WERI-Rb-1 (cell line): Measurements from ENCODE around the gene USF1.
"Not testable (repeated sequence)": the region's sequence is repeated elsewhere in the genome, so short reads cannot be mapped to it uniquely, and the experiment has no call there.

Experiments
- DNase-seq: peaks from one replicate; pipeline ENCODE4 v3.0.0-alpha.2; 2020
- H3K27ac ChIP-seq: fragments of 250-450 bp; sonication (Bioruptor Pico); 2 replicates; pipeline ENCODE4 v1.5.1; 2020; ENCODE audit warnings: mild to moderate bottlenecking, moderate library complexity
- H3K27me3 ChIP-seq: fragments of 250-450 bp; sonication (Bioruptor Pico); 2 replicates; pipeline ENCODE4 v1.5.1; 2021; ENCODE audit warnings: mild to moderate bottlenecking, low read depth, moderate library complexity; ENCODE audit not compliant: insufficient read depth, severe bottlenecking
- H3K36me3 ChIP-seq: fragments of 250-450 bp; sonication (Bioruptor Pico); 2 replicates; pipeline ENCODE4 v1.5.1; 2020; ENCODE audit warnings: mild to moderate bottlenecking, moderate library complexity
- H3K4me3 ChIP-seq: 2 replicates; pipeline ENCODE4 v1.5.1; 2011; ENCODE audit warnings: low read depth, mild to moderate bottlenecking, control low read depth, low read length
- H3K9me3 ChIP-seq: fragments of 250-450 bp; sonication (Bioruptor Pico); 2 replicates; pipeline ENCODE4 v1.5.1; 2021; ENCODE audit warnings: mild to moderate bottlenecking, moderate library complexity; ENCODE audit not compliant: severe bottlenecking
- TF ChIP-seq, protein P1 (sequence below): IDR thresholded peaks from 2 replicates; pipeline ENCODE4 v1.5.1; 2011; ENCODE audit warnings: low read depth, mild to moderate bottlenecking, control low read depth, inconsistent platforms, low read length

Gene USF1

GRCh38 chr1:161069731-161070270, 24.0 kb upstream of the USF1 start, which contains the start of gene ARHGAP30:
TSS of gene ARHGAP30 (minus strand) at chr1:161069891. CDS start at chr1:161069624, 267 bp downstream.
- no peaks in the 10 kb centered on the region for H3K9me3 ChIP-seq
- no peak for DNase-seq
- no peaks in the 10 kb centered on the region for H3K36me3 ChIP-seq
- H3K4me3 ChIP-seq, result no peak within 1 kb of the TSS
- no peaks in the 10 kb centered on the region for H3K27me3 ChIP-seq
- no peak within 1 kb of the TSS for H3K27ac ChIP-seq
- TF ChIP-seq, protein P1, sequence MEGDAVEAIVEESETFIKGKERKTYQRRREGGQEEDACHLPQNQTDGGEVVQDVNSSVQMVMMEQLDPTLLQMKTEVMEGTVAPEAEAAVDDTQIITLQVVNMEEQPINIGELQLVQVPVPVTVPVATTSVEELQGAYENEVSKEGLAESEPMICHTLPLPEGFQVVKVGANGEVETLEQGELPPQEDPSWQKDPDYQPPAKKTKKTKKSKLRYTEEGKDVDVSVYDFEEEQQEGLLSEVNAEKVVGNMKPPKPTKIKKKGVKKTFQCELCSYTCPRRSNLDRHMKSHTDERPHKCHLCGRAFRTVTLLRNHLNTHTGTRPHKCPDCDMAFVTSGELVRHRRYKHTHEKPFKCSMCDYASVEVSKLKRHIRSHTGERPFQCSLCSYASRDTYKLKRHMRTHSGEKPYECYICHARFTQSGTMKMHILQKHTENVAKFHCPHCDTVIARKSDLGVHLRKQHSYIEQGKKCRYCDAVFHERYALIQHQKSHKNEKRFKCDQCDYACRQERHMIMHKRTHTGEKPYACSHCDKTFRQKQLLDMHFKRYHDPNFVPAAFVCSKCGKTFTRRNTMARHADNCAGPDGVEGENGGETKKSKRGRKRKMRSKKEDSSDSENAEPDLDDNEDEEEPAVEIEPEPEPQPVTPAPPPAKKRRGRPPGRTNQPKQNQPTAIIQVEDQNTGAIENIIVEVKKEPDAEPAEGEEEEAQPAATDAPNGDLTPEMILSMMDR, result no peak

GRCh38 chr1:161069241-161069640, 23.5 kb upstream of the USF1 start:
- TF ChIP-seq, protein P1, result no peak
- H3K4me3 ChIP-seq, result no peak overlapping the region

DNA sequence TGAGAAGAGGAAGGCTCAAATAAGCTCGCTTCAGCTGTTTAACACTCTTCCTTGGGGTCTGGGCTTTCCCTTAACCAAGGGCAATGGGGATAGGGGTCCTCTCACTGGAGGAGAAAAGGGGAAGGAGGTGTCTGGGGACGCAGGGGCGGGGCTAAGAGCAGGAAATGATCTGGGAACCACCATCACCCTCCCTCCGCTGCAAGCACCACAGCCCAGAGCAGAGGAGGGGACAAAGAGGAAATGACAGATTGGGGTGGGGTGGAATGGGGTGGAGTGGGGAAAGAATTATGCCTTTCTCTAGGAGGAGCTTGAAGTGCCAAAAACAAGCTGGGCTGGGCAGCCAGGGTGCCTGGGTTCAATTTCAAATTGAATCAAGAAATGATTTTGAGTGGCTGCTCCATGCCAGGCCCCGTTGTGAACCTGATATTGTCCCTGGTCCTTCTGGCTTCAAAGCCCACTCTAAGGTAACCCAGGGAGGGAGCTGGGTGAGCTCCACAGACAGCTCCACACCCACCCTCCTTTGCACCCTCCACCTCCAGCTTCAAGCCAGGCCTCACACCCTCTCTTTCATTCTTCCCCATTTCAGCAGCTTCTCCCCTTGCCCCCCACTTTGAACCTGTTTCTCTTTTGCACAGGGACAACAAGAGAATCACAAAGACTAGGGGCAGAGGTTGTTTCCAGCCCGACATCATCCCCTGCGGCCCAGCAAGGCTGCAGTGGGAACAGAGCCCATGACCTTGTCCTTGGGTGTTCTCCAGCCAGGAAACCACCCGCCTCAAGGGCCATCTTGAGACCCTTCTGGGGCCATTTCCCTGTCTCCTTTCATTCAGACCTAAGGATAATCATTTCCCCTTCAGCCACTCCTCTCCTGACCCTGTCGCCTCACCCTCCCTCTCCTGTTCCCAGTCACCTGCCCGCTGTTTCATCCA, 22.8 kb upstream of the USF1 start:
- H3K9me3 ChIP-seq, result no peaks in the 10 kb centered on the region
- TF ChIP-seq, protein P1, result no peak
- DNase-seq, result no peak
- no peaks in the 10 kb centered on the region for H3K27me3 ChIP-seq
- no peak overlapping the region for H3K4me3 ChIP-seq
- H3K27ac ChIP-seq, result no peak overlapping the region
- no peaks in the 10 kb centered on the region for H3K36me3 ChIP-seq

More at GRCh38 chr1:161069241-161069640, 23.5 kb upstream of the USF1 start:
- Histone ChIP-seq H3K9me3 (no peaks in the 10 kb centered on the region), H3K27me3 (no peaks in the 10 kb centered on the region), H3K27ac (no peak overlapping the region), H3K36me3 (no peaks in the 10 kb centered on the region)
- DNase-seq, result no peak

- Histone ChIP-seq H3K36me3 (no peaks in the 10 kb centered on the region), H3K9me3 (no peaks in the 10 kb centered on the region), H3K4me3 (no peak overlapping the region), H3K27me3 (no peaks in the 10 kb centered on the region), H3K27ac (no peak overlapping the region)
- TF ChIP-seq, protein P1, result no peak
- DNase-seq, result no peak
Measured at GRCh38 chr1:161066694-161067093, 20.9 kb upstream of the USF1 start.

DNA sequence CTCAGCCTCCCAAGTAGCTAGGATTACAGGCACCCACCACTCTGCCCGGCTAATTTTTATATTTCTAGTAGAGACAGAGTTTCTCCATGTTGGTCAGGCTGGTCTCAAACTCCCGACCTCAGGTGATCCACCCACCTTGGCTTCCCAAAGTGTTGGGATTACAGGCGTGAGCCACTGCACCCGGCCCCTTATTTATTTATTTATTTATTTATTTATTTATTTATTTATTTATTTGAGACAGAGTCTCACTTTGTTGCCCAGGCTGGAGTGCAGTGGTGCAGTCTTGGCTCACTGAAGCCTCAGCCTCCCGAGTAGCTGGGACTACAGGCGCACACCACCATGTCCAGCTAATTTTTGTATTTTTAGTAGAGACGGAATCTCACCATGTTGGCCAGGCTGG, 19.9 kb upstream of the USF1 start:
- H3K27ac ChIP-seq, H3K27me3 ChIP-seq, H3K9me3 ChIP-seq, DNase-seq, H3K36me3 ChIP-seq, H3K4me3 ChIP-seq: not testable (repeated sequence)

- H3K27me3 ChIP-seq, H3K4me3 ChIP-seq, H3K36me3 ChIP-seq, H3K27ac ChIP-seq, DNase-seq, H3K9me3 ChIP-seq: not testable (repeated sequence)
Measured at GRCh38 chr1:161063936-161064335, 18.2 kb upstream of the USF1 start.
